HCT116 (cell line): Measurements from ENCODE around the gene SLC30A9. TPM values are rescaled to one million over a fixed set of nuclear protein-coding genes. Genes with fewer than 3 reads are reported as not detected.

ENCODE experiments used
- ATAC-seq: fragments of 200-7000 bp; cut with Tn5 transposase; 2 replicates; pipeline ENCODE4 v1.9.1; 2020; ENCODE audit warnings: mild to moderate bottlenecking, moderate library complexity
- BruUV-seq: library from RNA; stranded (reverse); fragments of 400-500 nt; replicated peaks from 2 replicates; lab custom pipeline; 2021; lab: Mats Ljungman, UMichigan
- CTCF ChIA-PET: fragments of 300-600 bp; sonication (Branson Sonifier 250); formaldehyde crosslinking; loops from one replicate; lab custom pipeline; 2021; ENCODE audit warnings: antibody characterized with exemption; lab: Charles Lee
- POLR2A ChIA-PET: fragments of 300-600, 350-600 bp; sonication (Branson Sonifier 250); formaldehyde crosslinking; loops from one replicate; lab custom pipeline; 2021; ENCODE audit warnings: antibody characterized with exemption; lab: Charles Lee
- RAD21 ChIA-PET, 2 experiments: fragments of 300-600 bp; sonication (Branson Sonifier 250); formaldehyde crosslinking; loops; one replicate each; lab custom pipeline; 2023; ENCODE audit warnings: low total read pairs in 2 of 2; ENCODE audit not compliant: uncharacterized antibody in 2 of 2, unreplicated experiment in 2 of 2, low non-redundant PET in 1 of 2; lab: Charles Lee
- DNase-seq: peaks from one replicate; pipeline ENCODE4 v3.0.0-alpha.2; 2010; ENCODE audit warnings: low read depth, low spot score
- H2AFZ ChIP-seq: fragments of 200-600 bp; shearing (Covaris generic), sonication (generic); 2 replicates; pipeline ENCODE4 v1.6.1; 2017; ENCODE audit warnings: low read depth, mixed run types, mixed read lengths, antibody characterized with exemption, low read length; ENCODE audit not compliant: poor library complexity, severe bottlenecking
- H3K27ac ChIP-seq: 2 replicates; pipeline ENCODE4 v1.5.1; 2012; ENCODE audit warnings: low read depth, low read length
- H3K27me3 ChIP-seq: fragments of 200-600 bp; sonication (generic); 2 replicates; pipeline ENCODE4 v1.6.1; 2016; ENCODE audit warnings: mixed run types, low read length, mixed read lengths; ENCODE audit not compliant: insufficient read depth
- H3K36me3 ChIP-seq, 2 experiments: fragments of 200-500 bp in 1 of 2; fragments of 200-600 bp in 1 of 2; sonication (Bioruptor generic) in 1 of 2; sonication (generic) in 1 of 2; 2 replicates each; pipeline versions ENCODE4 v1.5.1 to v1.6.1; 2014 to 2016; ENCODE audit warnings: low read length in 2 of 2, inconsistent platforms in 1 of 2, mixed read lengths in 1 of 2, mixed run types in 1 of 2; ENCODE audit not compliant: insufficient read depth in 2 of 2, control insufficient read depth in 1 of 2
- H3K4me1 ChIP-seq, 2 experiments: fragments of 200-600 bp in 1 of 2; sonication (generic) in 1 of 2; 2 replicates each; pipeline versions ENCODE4 v1.5.1 to v1.6.1; 2012 to 2017; ENCODE audit warnings: low read length in 2 of 2, inconsistent platforms in 1 of 2, mild to moderate bottlenecking in 1 of 2, mixed read lengths in 1 of 2, mixed run types in 1 of 2, moderate library complexity in 1 of 2; ENCODE audit not compliant: insufficient read depth in 2 of 2, control insufficient read depth in 1 of 2
- H3K4me2 ChIP-seq: fragments of 200-600 bp; sonication (generic); 2 replicates; pipeline ENCODE4 v1.6.1; 2017; ENCODE audit warnings: mixed run types, low read length, mixed read lengths
- H3K4me3 ChIP-seq, 2 experiments: fragments of 200-600 bp in 1 of 2; sonication (generic) in 1 of 2; replicated peaks in 1 of 2; 2 replicates each; pipeline ENCODE4 v1.5.1; 2011 to 2016; ENCODE audit warnings: low read length in 2 of 2, control low read depth in 1 of 2, low read depth in 1 of 2, mild to moderate bottlenecking in 1 of 2, mixed read lengths in 1 of 2, mixed run types in 1 of 2
- H3K79me2 ChIP-seq: fragments of 200-600 bp; sonication (generic); 2 replicates; pipeline ENCODE4 v1.6.1; 2017; ENCODE audit warnings: mild to moderate bottlenecking, mixed run types, low read length, moderate library complexity, mixed read lengths; ENCODE audit not compliant: insufficient read depth
- H3K9ac ChIP-seq: fragments of 200-600 bp; sonication (generic); 2 replicates; pipeline ENCODE4 v1.6.1; 2016; ENCODE audit warnings: low read length, mixed read lengths
- H3K9me2 ChIP-seq: fragments of 200-600 bp; sonication (generic), shearing (Covaris generic); 2 replicates; pipeline ENCODE4 v1.6.1; 2017; ENCODE audit warnings: mixed run types, mild to moderate bottlenecking, moderate library complexity; ENCODE audit not compliant: insufficient read depth
- H3K9me3 ChIP-seq, 2 experiments: fragments of 200-500 bp in 1 of 2; fragments of 200-600 bp in 1 of 2; sonication (Bioruptor generic) in 1 of 2; sonication (generic) in 1 of 2; 2 replicates each; pipeline ENCODE4 v1.6.1; 2014 to 2017; ENCODE audit warnings: low read length in 2 of 2, mixed read lengths in 2 of 2, inconsistent platforms in 1 of 2, low read depth in 1 of 2, mild to moderate bottlenecking in 1 of 2, mixed run types in 1 of 2, moderate library complexity in 1 of 2; ENCODE audit not compliant: control insufficient read depth in 1 of 2, insufficient read depth in 1 of 2
- H4K20me1 ChIP-seq: fragments of 200-600 bp; sonication (generic), shearing (Covaris generic); 2 replicates; pipeline ENCODE4 v1.6.1; 2017; ENCODE audit warnings: mixed run types, mild to moderate bottlenecking, moderate library complexity; ENCODE audit not compliant: insufficient read depth
- CTCF ChIP-seq, 3 experiments: fragments of 200-600 bp in 1 of 3; sonication (generic) in 1 of 3; IDR thresholded peaks in 2 of 3; conservative IDR thresholded peaks in 1 of 3; 2 replicates each; pipeline ENCODE4 v1.5.1; 2012 to 2017; ENCODE audit warnings: low read depth in 2 of 3, low read length in 2 of 3, antibody characterized with exemption in 1 of 3, borderline replicate concordance in 1 of 3, control low read depth in 1 of 3, mild to moderate bottlenecking in 1 of 3, mixed read lengths in 1 of 3, mixed run types in 1 of 3, moderate library complexity in 1 of 3; ENCODE audit not compliant: insufficient read depth in 1 of 3
- MAX ChIP-seq: IDR thresholded peaks from 2 replicates; pipeline ENCODE4 v1.6.1; 2012
- RAD21 ChIP-seq: IDR thresholded peaks from 2 replicates; pipeline ENCODE4 v1.6.1; 2012; ENCODE audit warnings: low read depth, mild to moderate bottlenecking
- SP1 ChIP-seq: IDR thresholded peaks from 2 replicates; pipeline ENCODE4 v1.6.1; 2012; ENCODE audit warnings: low read depth
- intact Hi-C: fragments of 100-400 bp; cut with micrococcal nuclease; formaldehyde crosslinking; loops from 2 replicates; pipeline ENCODE4 v1.10.0; 2022
- total RNA-seq: library from RNA; stranded (reverse); gene quantifications from one replicate; pipeline ENCODE4 v1.2.1, GENCODE V29; 2021; ENCODE audit not compliant: unreplicated experiment

Gene SLC30A9
- total RNA-seq, 1 experiment from 2014 or later: 67.4 TPM

DNA sequence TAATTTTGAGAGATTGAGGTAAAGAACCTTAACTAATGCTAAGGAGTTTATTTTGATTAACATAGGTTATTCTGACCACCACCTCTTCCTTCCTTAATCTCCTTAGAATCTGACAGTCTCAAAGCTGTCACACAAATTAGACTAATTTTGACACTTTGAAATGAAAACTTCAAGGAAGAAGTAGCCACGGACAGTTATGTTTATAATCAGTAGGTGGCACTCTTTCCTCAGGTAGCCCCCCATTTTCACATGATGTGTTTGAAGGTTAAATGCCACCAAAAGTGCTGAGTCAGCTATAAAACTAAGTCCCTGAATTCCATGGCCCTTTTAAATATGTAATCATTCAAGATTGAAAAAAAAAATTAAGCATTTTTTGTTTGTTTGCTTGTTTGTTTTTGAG, 32.7 kb upstream of the SLC30A9 start:
- Histone ChIP-seq H4K20me1 (no peaks in the 10 kb centered on the region), H3K9me2 (no peaks in the 10 kb centered on the region), H3K9ac (no peak overlapping the region), H3K4me1 (no peaks in the 10 kb centered on the region), H3K79me2 (peaks cover 6% of the 10 kb centered on the region; the same call in 1 of the 2 replicates), H3K27ac (no peak overlapping the region), H3K36me3 (peaks cover 14 to 15% of the 10 kb centered on the region in 2 experiments; a peak in 3 of 4 replicates), H3K9me3 (no peaks in the 10 kb centered on the region), H3K27me3 (no peaks in the 10 kb centered on the region), H2AFZ (no peak overlapping the region), H3K4me3 (no peak overlapping the region), H3K4me2 (no peak overlapping the region)
- BruUV-seq: no TSS peak
- ATAC-seq (peak; percentile 59; the same call in 1 of the 2 replicates), DNase-seq (peak; percentile 24)
- ChIA-PET RAD21 (interaction anchor here in 1 of 2 experiments (1.0 kb wide), 1 partner anchor 562 kb away, joined by 3 read pairs; no protein-coding TSS in a partner anchor), CTCF (interaction anchor here (1.2 kb wide), 1 partner anchor 70 kb away, joined by 3 read pairs; no protein-coding TSS in a partner anchor), POLR2A (interaction anchor here (0.7 kb wide), 1 partner anchor 514 kb away, joined by 3 read pairs; no protein-coding TSS in a partner anchor)
- TF ChIP-seq CTCF (IDR thresholded peaks at IDR 0.05 in 2 of 3, conservative IDR thresholded peaks at IDR 0.05 in 1 of 3; ENCODE audit: borderline replicate concordance in 1 of 3, insufficient read depth in 1 of 3, low read depth in 2 of 3, low read length in 2 of 3) (peak; percentile 30 to 64 (median 51); a peak in 5 of 6 replicates), MAX (no peak), RAD21 (peak; percentile 63)
- intact Hi-C loops: loop anchor here (2.0 to 5.0 kb wide), 3 partner anchors 323 to 675 kb away; no protein-coding TSS in a partner anchor

- Histone ChIP-seq H3K4me1 (no peaks in the 10 kb centered on the region), H3K4me2 (no peak overlapping the region), H3K4me3 (no peak overlapping the region), H4K20me1 (no peaks in the 10 kb centered on the region), H2AFZ (no peak overlapping the region), H3K79me2 (no peaks in the 10 kb centered on the region), H3K36me3 (no peaks in the 10 kb centered on the region; a peak in 1 of 4 replicates), H3K9ac (no peak overlapping the region), H3K9me3 (no peaks in the 10 kb centered on the region), H3K27me3 (no peaks in the 10 kb centered on the region), H3K27ac (no peak overlapping the region), H3K9me2 (no peaks in the 10 kb centered on the region)
- ChIA-PET POLR2A (interaction anchor here (0.7 kb wide), 1 partner anchor 339 kb away, joined by 4 read pairs; no protein-coding TSS in a partner anchor), RAD21 (no interaction called here), CTCF (interaction anchor here (0.7 kb wide), 2 partner anchors 276 to 280 kb away, joined by 3 read pairs; no protein-coding TSS in a partner anchor)
- peak; percentile 10 for DNase-seq
- no peak for TF ChIP-seq SP1
- peak; percentile 19 to 58 (median 40); a peak in 4 of 6 replicates for TF ChIP-seq CTCF (IDR thresholded peaks at IDR 0.05 in 2 of 3, conservative IDR thresholded peaks at IDR 0.05 in 1 of 3; ENCODE audit: borderline replicate concordance in 1 of 3, insufficient read depth in 1 of 3, low read depth in 2 of 3, low read length in 2 of 3)
- no peak for ATAC-seq
- BruUV-seq: no TSS peak
- intact Hi-C loops: loop anchor here (1.0 kb wide), 1 partner anchor 270 kb away; no protein-coding TSS in a partner anchor
Measured at GRCh38 chr4:41963105-41963504, 27.2 kb upstream of the SLC30A9 start.
